ENCODE measurements around the gene LIX1L. TPM values are rescaled to one million over a fixed set of nuclear protein-coding genes. Genes with fewer than 3 reads are reported as not detected.

The LIX1L gene
- polyA plus RNA-seq, 1 donor (not counting 4 experiments of a cell fraction or from before 2014, with no cell fraction given) = 20.0 TPM

GRCh38 chr1:145988773-145989172, 31.0 kb upstream of the LIX1L start:
- Histone ChIP-seq H3K9ac (ENCODE audit: control insufficient read depth, extremely low read depth, insufficient read depth, low read length) (no peak overlapping the region), H3K9me3 (ENCODE audit: control insufficient read depth, low read depth, low read length) (no peaks in the 10 kb centered on the region), H3K4me2 (ENCODE audit: control insufficient read depth, extremely low read depth, insufficient read depth, low read depth, low read length) (no peak overlapping the region), H2AFZ (ENCODE audit: control insufficient read depth, low read length) (no peak overlapping the region), H3K27me3 (ENCODE audit: control insufficient read depth, extremely low read depth, insufficient read depth, low read length) (no peaks in the 10 kb centered on the region), H3K36me3 (ENCODE audit: control insufficient read depth in 2 of 2, extremely low read depth in 1 of 2, insufficient read depth in 2 of 2, low read length in 2 of 2) (peaks cover 2 to 8% of the 10 kb centered on the region in 2 experiments), H3K4me3 (ENCODE audit: control insufficient read depth in 2 of 3, extremely low read depth in 1 of 3, insufficient read depth in 2 of 3, low read depth in 1 of 3, low read length in 3 of 3) (no peak overlapping the region), H4K20me1 (ENCODE audit: control insufficient read depth, extremely low read depth, insufficient read depth, low read length) (no peaks in the 10 kb centered on the region), H3K9me1 (ENCODE audit: control insufficient read depth, extremely low read depth, insufficient read depth, low read length) (no peaks in the 10 kb centered on the region), H3K4me1 (ENCODE audit: control insufficient read depth, extremely low read depth, insufficient read depth, low read length) (peaks cover 27% of the 10 kb centered on the region), H3K27ac (ENCODE audit: control insufficient read depth, insufficient read depth, low read length) (no peak overlapping the region), H3K79me2 (ENCODE audit: control insufficient read depth, insufficient read depth, low read length) (no peaks in the 10 kb centered on the region)
- dilution Hi-C loops (cut with MboI; ENCODE audit: extremely low pct_ligation_motif_present, low sequenced_read_pairs) = no loop called here
- FAIRE-seq (no peak), DNase-seq (ENCODE audit: low read depth, low spot score) (no peak)
- no peak for TF ChIP-seq CTCF (optimal IDR thresholded peaks at IDR 0.05 in 1 of 3, IDR thresholded peaks at IDR 0.05 in 1 of 3, conservative IDR thresholded peaks at IDR 0.05 in 1 of 3; ENCODE audit: extremely low read depth in 1 of 3, insufficient read depth in 2 of 3, low read length in 3 of 3)
- no peak for TF ChIP-seq EZH2 (IDR thresholded peaks at IDR 0.05; ENCODE audit: low read length)

- Histone ChIP-seq H3K9me1 (ENCODE audit: control insufficient read depth, extremely low read depth, insufficient read depth, low read length) (no peaks in the 10 kb centered on the region), H3K4me2 (ENCODE audit: control insufficient read depth, extremely low read depth, insufficient read depth, low read depth, low read length) (no peak overlapping the region), H3K27me3 (ENCODE audit: control insufficient read depth, extremely low read depth, insufficient read depth, low read length) (no peaks in the 10 kb centered on the region), H3K4me3 (ENCODE audit: control insufficient read depth in 2 of 3, extremely low read depth in 1 of 3, insufficient read depth in 2 of 3, low read depth in 1 of 3, low read length in 3 of 3) (no peak overlapping the region), H4K20me1 (ENCODE audit: control insufficient read depth, extremely low read depth, insufficient read depth, low read length) (no peaks in the 10 kb centered on the region), H3K79me2 (ENCODE audit: control insufficient read depth, insufficient read depth, low read length) (no peaks in the 10 kb centered on the region), H3K9ac (ENCODE audit: control insufficient read depth, extremely low read depth, insufficient read depth, low read length) (no peak overlapping the region), H2AFZ (ENCODE audit: control insufficient read depth, low read length) (no peak overlapping the region), H3K36me3 (ENCODE audit: control insufficient read depth in 2 of 2, extremely low read depth in 1 of 2, insufficient read depth in 2 of 2, low read length in 2 of 2) (peaks cover 0 to 3% of the 10 kb centered on the region in 2 experiments), H3K27ac (ENCODE audit: control insufficient read depth, insufficient read depth, low read length) (no peak overlapping the region), H3K9me3 (ENCODE audit: control insufficient read depth, low read depth, low read length) (no peaks in the 10 kb centered on the region), H3K4me1 (ENCODE audit: control insufficient read depth, extremely low read depth, insufficient read depth, low read length) (peaks cover 30% of the 10 kb centered on the region)
- DNase-seq (ENCODE audit: low read depth, low spot score) (no peak), FAIRE-seq (no peak)
- dilution Hi-C loops (cut with MboI; ENCODE audit: extremely low pct_ligation_motif_present, low sequenced_read_pairs) = no loop called here
- TF ChIP-seq CTCF (optimal IDR thresholded peaks at IDR 0.05 in 1 of 3, IDR thresholded peaks at IDR 0.05 in 1 of 3, conservative IDR thresholded peaks at IDR 0.05 in 1 of 3; ENCODE audit: extremely low read depth in 1 of 3, insufficient read depth in 2 of 3, low read length in 3 of 3) (no peak), EZH2 (IDR thresholded peaks at IDR 0.05; ENCODE audit: low read length) (no peak)
Observed at GRCh38 chr1:145987926-145988325, 30.1 kb upstream of the LIX1L start.
